SK-N-SH (cell line): ENCODE measurements around the gene NFIX. TPM values are rescaled to one million over a fixed set of nuclear protein-coding genes. Genes with fewer than 3 reads are reported as not detected.

Source experiments
- CTCF ChIA-PET: fragments of 300-600, 350-600 bp; formaldehyde crosslinking; extraction: SDS; loops from one replicate; lab custom pipeline; 2021; lab: Yijun Ruan, JAX
- POLR2A ChIA-PET: fragments of 350-600 bp; sonication (Branson Sonifier 250); formaldehyde crosslinking; extraction: SDS; loops from one replicate; lab custom pipeline; 2020; ENCODE audit warnings: antibody characterized with exemption, inconsistent platforms; lab: Yijun Ruan, JAX
- DNase-seq: peaks from one replicate; pipeline ENCODE4 v3.0.0; 2012
- H2AFZ ChIP-seq: fragments of 200-600 bp; sonication (generic); 2 replicates; pipeline ENCODE4 v1.8.1; 2016; ENCODE audit warnings: antibody characterized with exemption, mild to moderate bottlenecking, low read depth
- H3F3A ChIP-seq: fragments of 200-600 bp; sonication (generic); replicated peaks from 2 replicates; pipeline ENCODE3; 2016; ENCODE audit warnings: antibody characterized with exemption, mild to moderate bottlenecking; ENCODE audit not compliant: insufficient read depth
- H3K27ac ChIP-seq, 2 experiments: fragments of 200-500 bp in 1 of 2; fragments of 200-600 bp in 1 of 2; sonication (Bioruptor generic) in 1 of 2; sonication (generic), shearing (Covaris generic) in 1 of 2; 2 replicates each; pipeline versions ENCODE4 v1.5.1 to v1.6.1; 2014 to 2016; ENCODE audit warnings: low read depth in 2 of 2, inconsistent platforms in 1 of 2, low read length in 1 of 2, mild to moderate bottlenecking in 1 of 2, mixed read lengths in 1 of 2
- H3K27me3 ChIP-seq: fragments of 200-600 bp; sonication (generic), shearing (Covaris generic); 2 replicates; pipeline ENCODE4 v1.6.1; 2016; ENCODE audit warnings: mixed run types; ENCODE audit not compliant: insufficient read depth
- H3K36me3 ChIP-seq, 2 experiments: fragments of 200-500 bp in 1 of 2; fragments of 200-600 bp in 1 of 2; sonication (Bioruptor generic) in 1 of 2; sonication (generic) in 1 of 2; replicated peaks in 1 of 2; 2 replicates each; pipeline versions ENCODE3 to v1.5.1; 2014 to 2016; ENCODE audit warnings: low read length in 1 of 2, mild to moderate bottlenecking in 1 of 2; ENCODE audit not compliant: insufficient read depth in 2 of 2, control insufficient read depth in 1 of 2
- H3K4me1 ChIP-seq, 2 experiments: fragments of 200-500 bp in 1 of 2; fragments of 200-600 bp in 1 of 2; sonication (Bioruptor generic) in 1 of 2; sonication (generic), shearing (Covaris generic) in 1 of 2; 2 replicates each; pipeline versions ENCODE4 v1.5.1 to v1.6.1; 2014 to 2016; ENCODE audit warnings: low read depth in 1 of 2, low read length in 1 of 2, mixed run types in 1 of 2; ENCODE audit not compliant: insufficient read depth in 2 of 2, control insufficient read depth in 1 of 2
- H3K4me2 ChIP-seq: fragments of 200-600 bp; sonication (generic), shearing (Covaris generic); 2 replicates; pipeline ENCODE4 v1.6.1; 2017; ENCODE audit warnings: mixed run types
- H3K4me3 ChIP-seq, 2 experiments: fragments of 200-500 bp in 1 of 2; fragments of 200-600 bp in 1 of 2; sonication (Bioruptor generic) in 1 of 2; sonication (generic), shearing (Covaris generic) in 1 of 2; 2 replicates each; pipeline versions ENCODE4 v1.5.1 to v1.8.1; 2014 to 2016; ENCODE audit warnings: low read depth in 2 of 2, inconsistent platforms in 1 of 2, low read length in 1 of 2, mild to moderate bottlenecking in 1 of 2, mixed read lengths in 1 of 2, moderate library complexity in 1 of 2
- H3K79me2 ChIP-seq: fragments of 200-600 bp; sonication (generic); 2 replicates; pipeline ENCODE4 v1.8.1; 2017; ENCODE audit warnings: mild to moderate bottlenecking; ENCODE audit not compliant: insufficient read depth
- H3K9ac ChIP-seq: fragments of 200-600 bp; sonication (generic); 2 replicates; pipeline ENCODE4 v1.6.1; 2017; ENCODE audit warnings: mixed run types
- H3K9me2 ChIP-seq: fragments of 200-600 bp; sonication (generic); 2 replicates; pipeline ENCODE4 v1.6.1; 2017; ENCODE audit warnings: mixed run types
- H3K9me3 ChIP-seq: fragments of 200-600 bp; sonication (generic); 2 replicates; pipeline ENCODE4 v1.6.1; 2017; ENCODE audit warnings: mixed run types, mild to moderate bottlenecking, moderate library complexity
- H4K20me1 ChIP-seq: fragments of 200-600 bp; sonication (generic); 2 replicates; pipeline ENCODE4 v1.6.1; 2017; ENCODE audit warnings: mild to moderate bottlenecking, mixed run types; ENCODE audit not compliant: insufficient read depth
- CHD2 ChIP-seq: fragments of 150-350 bp; IDR thresholded peaks from 2 replicates; pipeline ENCODE4 v1.6.1; 2018; ENCODE audit warnings: low read length; ENCODE audit not compliant: partially characterized antibody
- EP300 ChIP-seq, 2 experiments: IDR thresholded peaks; 2 replicates each; pipeline versions ENCODE4 v1.4.0 to v1.6.1; 2012; ENCODE audit warnings: borderline replicate concordance in 1 of 2, low read depth in 1 of 2, low read length in 1 of 2
- EZH2phosphoT487 ChIP-seq: fragments of 200-600 bp; sonication (generic); IDR thresholded peaks from 2 replicates; pipeline ENCODE4 v1.6.1; 2017; ENCODE audit warnings: low read depth, mixed run types, mild to moderate bottlenecking, antibody characterized with exemption, moderate library complexity, borderline replicate concordance
- FOSL2 ChIP-seq: IDR thresholded peaks from 2 replicates; pipeline ENCODE4 v1.4.0; 2012; ENCODE audit warnings: low read depth, mild to moderate bottlenecking, moderate library complexity, borderline replicate concordance
- GATA2 ChIP-seq: sonication (generic); formaldehyde crosslinking; IDR thresholded peaks from 2 replicates; pipeline ENCODE4 v1.5.0; 2020; ENCODE audit warnings: mild to moderate bottlenecking, missing genetic modification reagents
- JUND ChIP-seq: IDR thresholded peaks from 2 replicates; pipeline ENCODE4 v1.4.0; 2012
- POLR2AphosphoS5 ChIP-seq: IDR thresholded peaks from 2 replicates; pipeline ENCODE4 v1.6.1; 2012; ENCODE audit warnings: low read depth, low read length
- RAD21 ChIP-seq: IDR thresholded peaks from 2 replicates; pipeline ENCODE4 v1.6.1; 2012; ENCODE audit warnings: mild to moderate bottlenecking, low read length
- RXRA ChIP-seq: IDR thresholded peaks from 2 replicates; pipeline ENCODE4 v1.4.0; 2012; ENCODE audit warnings: low read depth, mild to moderate bottlenecking, borderline replicate concordance
- SMC3 ChIP-seq: IDR thresholded peaks from 2 replicates; pipeline ENCODE4 v1.6.1; 2012; ENCODE audit warnings: low read depth, low read length, improper control_type of control experiment
- TAF1 ChIP-seq: IDR thresholded peaks from 2 replicates; pipeline ENCODE4 v1.6.1; 2012; ENCODE audit warnings: low read depth, mild to moderate bottlenecking, low read length, moderate library complexity, borderline replicate concordance
- YY1 ChIP-seq: IDR thresholded peaks from 2 replicates; pipeline ENCODE4 v1.4.0; 2012; ENCODE audit warnings: low read depth, mild to moderate bottlenecking
- WGBS: methylation state at CpG from one replicate; pipeline ENCODE4 v1.1.6; 2017; ENCODE audit warnings: low lambda C conversion rate; 5-methylcytosine and 5-hydroxymethylcytosine counted together
- polyA plus RNA-seq, 3 experiments: library from polyadenylated mRNA; depleted of rRNA; stranded (reverse); fragments of >200 nt; gene quantifications; 2 replicates each; pipeline ENCODE4 v1.2.3, GENCODE V29; 2012
- TF ChIP-seq, protein P1 (sequence below): IDR thresholded peaks from 2 replicates; pipeline ENCODE4 v1.4.0; 2012; ENCODE audit warnings: low read depth, borderline replicate concordance
- TF ChIP-seq, protein P2 (sequence below): IDR thresholded peaks from 2 replicates; pipeline ENCODE4 v1.4.0; 2012; ENCODE audit warnings: low read depth
- TF ChIP-seq, protein P3 (sequence below): fragments of 200-600 bp; sonication (generic); IDR thresholded peaks from 2 replicates; pipeline ENCODE4 v1.6.1; 2017; ENCODE audit warnings: antibody characterized with exemption, mild to moderate bottlenecking, moderate library complexity
- TF ChIP-seq, protein P4 (sequence below): fragments of 150-350 bp; IDR thresholded peaks from 2 replicates; pipeline ENCODE4 v1.6.1; 2017; ENCODE audit warnings: antibody characterized with exemption, low read length, low read depth, borderline replicate concordance

The NFIX gene
- polyA plus RNA-seq, 1 of the 3 experiments (the other 2 are of a cell fraction), result 14.8 TPM

DNA sequence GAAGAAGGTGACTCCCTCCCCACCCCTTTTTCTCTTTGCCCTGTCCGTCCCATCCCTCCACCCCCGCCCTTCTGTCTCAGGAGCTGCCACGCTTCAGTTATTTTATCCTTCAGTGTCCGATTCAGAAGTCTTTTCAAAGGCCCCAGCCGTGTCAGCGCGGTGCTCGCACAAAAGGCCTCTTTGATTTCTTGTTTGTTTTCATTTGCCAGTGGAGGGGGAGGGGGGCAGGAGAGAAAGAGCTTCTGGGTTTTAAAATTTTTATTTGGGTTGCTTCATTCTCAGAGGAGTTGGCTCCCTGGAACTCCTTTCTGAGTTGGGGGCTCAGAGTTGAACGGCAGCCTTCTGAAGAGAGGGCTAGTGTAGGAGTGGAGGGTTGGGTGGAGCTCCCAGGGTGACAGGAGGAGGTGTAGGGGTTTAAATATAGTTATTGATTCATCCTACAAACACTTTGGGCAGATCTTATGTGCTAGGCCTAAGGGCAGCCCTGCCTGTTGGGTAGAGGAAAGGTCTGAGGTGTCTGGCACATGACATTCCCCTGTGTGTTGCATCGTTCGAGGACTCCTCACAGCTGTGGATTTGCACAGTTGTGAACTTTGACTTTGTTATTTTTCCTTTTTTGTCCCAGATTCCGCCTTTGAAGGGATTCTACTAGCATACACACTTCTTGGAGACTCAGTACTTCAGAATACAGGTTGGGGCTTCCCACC is 36.8 kb downstream of the NFIX start:
- Histone ChIP-seq H4K20me1 (no peaks in the 10 kb centered on the region; the same call in 1 of the 2 replicates), H3K9ac (no peak overlapping the region), H3K36me3 (peaks cover 9 to 36% of the 10 kb centered on the region in 2 experiments), H3K27ac (peak overlapping the region in 1 of 2 experiments; percentile 2; a peak in 1 of 4 replicates), H3K27me3 (no peaks in the 10 kb centered on the region), H3K9me3 (no peaks in the 10 kb centered on the region), H3F3A (peaks cover 5% of the 10 kb centered on the region), H3K4me1 (peaks cover 35 to 36% of the 10 kb centered on the region in 2 experiments), H3K4me2 (0 out of 2 replicates have a peak overlapping the region, but pooled peaks have one; percentile 17), H3K79me2 (peaks cover 70% of the 10 kb centered on the region), H3K9me2 (no peaks in the 10 kb centered on the region), H2AFZ (no peak overlapping the region), H3K4me3 (no peak overlapping the region)
- POLR2A ChIA-PET, result interaction anchor here (1.3 kb wide), 1 partner anchor 23 kb away, joined by 4 read pairs; no protein-coding TSS in a partner anchor
- CTCF ChIA-PET, result interaction anchor here (0.7 to 8.6 kb wide), 15 partner anchors 7 to 73 kb away, joined by 3 to 167 read pairs (median 9); no protein-coding TSS in a partner anchor
- no peak for DNase-seq
- WGBS, result 90% methylated on average over 12 of the region's 12 CpGs
- TF ChIP-seq RXRA (no peak), EZH2phosphoT487 (no peak)

DNA sequence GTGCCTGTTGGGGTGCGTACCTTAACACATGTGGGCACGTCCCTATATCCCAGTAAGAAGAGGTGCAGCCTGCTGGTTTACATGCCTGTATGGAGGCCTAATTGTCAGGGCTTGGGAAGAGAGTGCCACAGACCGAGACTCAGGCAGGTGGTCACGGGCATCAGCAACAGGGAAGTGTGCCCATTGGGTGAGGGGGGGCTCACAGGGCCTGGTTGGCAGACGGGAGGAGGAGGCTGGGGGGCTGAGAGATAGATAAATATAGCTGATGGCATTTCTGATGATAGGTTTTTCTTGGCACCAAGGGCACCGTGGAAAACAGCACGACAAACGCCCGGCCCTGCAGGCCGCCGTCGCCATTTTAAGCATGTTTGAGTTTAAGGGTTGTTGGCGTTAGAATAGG is 37.6 kb downstream of the NFIX start:
- H3K4me1 ChIP-seq, result peaks cover 37 to 43% of the 10 kb centered on the region in 2 experiments
- peaks cover 71% of the 10 kb centered on the region for H3K79me2 ChIP-seq
- peak overlapping the region in 1 of 2 experiments; percentile 2; a peak in 1 of 4 replicates for H3K27ac ChIP-seq
- H4K20me1 ChIP-seq, result no peaks in the 10 kb centered on the region; the same call in 1 of the 2 replicates
- 94% methylated on average over 13 of the region's 13 CpGs for WGBS
- no peak overlapping the region for H3K4me3 ChIP-seq
- peaks cover 5% of the 10 kb centered on the region for H3F3A ChIP-seq
- no peak overlapping the region for H3K9ac ChIP-seq
- no peak overlapping the region for H3K4me2 ChIP-seq
- peaks cover 9 to 33% of the 10 kb centered on the region in 2 experiments for H3K36me3 ChIP-seq
- POLR2A ChIA-PET, result no interaction called here
- TF ChIP-seq YY1 (no peak), CHD2 (no peak), TAF1 (no peak)
- TF ChIP-seq, protein P1, sequence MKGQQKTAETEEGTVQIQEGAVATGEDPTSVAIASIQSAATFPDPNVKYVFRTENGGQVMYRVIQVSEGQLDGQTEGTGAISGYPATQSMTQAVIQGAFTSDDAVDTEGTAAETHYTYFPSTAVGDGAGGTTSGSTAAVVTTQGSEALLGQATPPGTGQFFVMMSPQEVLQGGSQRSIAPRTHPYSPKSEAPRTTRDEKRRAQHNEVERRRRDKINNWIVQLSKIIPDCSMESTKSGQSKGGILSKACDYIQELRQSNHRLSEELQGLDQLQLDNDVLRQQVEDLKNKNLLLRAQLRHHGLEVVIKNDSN, result no peak
- no peaks in the 10 kb centered on the region for H3K27me3 ChIP-seq
- DNase-seq, result no peak
- no peaks in the 10 kb centered on the region for H3K9me3 ChIP-seq
- CTCF ChIA-PET, result interaction anchor here (0.7 to 8.6 kb wide), 19 partner anchors 8 to 72 kb away, joined by 3 to 167 read pairs (median 9); no protein-coding TSS in a partner anchor
- no peak overlapping the region for H2AFZ ChIP-seq
- no peaks in the 10 kb centered on the region for H3K9me2 ChIP-seq

DNA sequence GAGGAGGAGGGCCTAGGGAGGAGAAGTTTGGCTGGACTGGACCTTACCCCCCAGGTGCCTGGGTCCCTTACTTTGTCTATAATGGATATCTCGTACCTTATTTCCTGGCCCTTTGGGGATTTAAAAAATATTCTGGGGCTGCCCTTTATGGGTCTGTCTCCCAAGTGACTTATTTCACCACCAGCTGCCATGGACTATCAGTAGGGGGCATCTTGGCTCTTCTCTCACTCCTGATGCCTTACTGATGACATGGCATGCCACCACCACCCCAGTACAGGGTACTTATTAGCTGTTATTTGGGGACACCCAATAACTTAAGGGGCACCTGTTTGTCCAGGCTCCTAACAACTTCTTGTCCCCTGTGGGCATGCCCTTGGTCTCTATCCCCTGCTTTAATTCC is 38.0 kb downstream of the NFIX start:
- ChIA-PET CTCF (interaction anchor here (0.6 to 8.6 kb wide), 20 partner anchors 9 to 72 kb away, joined by 3 to 167 read pairs (median 10); no protein-coding TSS in a partner anchor), POLR2A (interaction anchor here (0.9 to 1.1 kb wide), 2 partner anchors 20 to 22 kb away, joined by 3 to 7 read pairs; no protein-coding TSS in a partner anchor)
- WGBS, result no CpG with 5 or more reads among the region's 1 CpG
- no peak overlapping the region for H3K9ac ChIP-seq
- peaks cover 13 to 29% of the 10 kb centered on the region in 2 experiments for H3K36me3 ChIP-seq
- H3K27ac ChIP-seq, result no peak overlapping the region; a peak in 1 of 4 replicates
- no peaks in the 10 kb centered on the region for H3K9me2 ChIP-seq
- no peaks in the 10 kb centered on the region for H3K9me3 ChIP-seq
- no peak overlapping the region for H3K4me2 ChIP-seq
- peaks cover 5% of the 10 kb centered on the region for H3F3A ChIP-seq
- peaks cover 37 to 47% of the 10 kb centered on the region in 2 experiments for H3K4me1 ChIP-seq
- no peaks in the 10 kb centered on the region for H3K27me3 ChIP-seq
- H3K4me3 ChIP-seq, result no peak overlapping the region
- DNase-seq, result no peak
- no peaks in the 10 kb centered on the region; the same call in 1 of the 2 replicates for H4K20me1 ChIP-seq
- no peak overlapping the region for H2AFZ ChIP-seq
- H3K79me2 ChIP-seq, result peaks cover 72% of the 10 kb centered on the region
- TF ChIP-seq JUND, result no peak
- TF ChIP-seq, protein P2, sequence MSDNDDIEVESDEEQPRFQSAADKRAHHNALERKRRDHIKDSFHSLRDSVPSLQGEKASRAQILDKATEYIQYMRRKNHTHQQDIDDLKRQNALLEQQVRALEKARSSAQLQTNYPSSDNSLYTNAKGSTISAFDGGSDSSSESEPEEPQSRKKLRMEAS, result no peak
- TF ChIP-seq EP300 (IDR thresholded peaks at IDR 0.05; ENCODE audit: borderline replicate concordance in 1 of 2, low read depth in 1 of 2, low read length in 1 of 2), result no peak
- no peak for TF ChIP-seq POLR2AphosphoS5
- no peak for TF ChIP-seq RXRA
- TF ChIP-seq GATA2 (CRISPR knock-in tag), result no peak
- TF ChIP-seq SMC3, result peak; percentile 66
- TF ChIP-seq RAD21, result peak; percentile 65
- TF ChIP-seq FOSL2, result no peak
- TF ChIP-seq, protein P3, sequence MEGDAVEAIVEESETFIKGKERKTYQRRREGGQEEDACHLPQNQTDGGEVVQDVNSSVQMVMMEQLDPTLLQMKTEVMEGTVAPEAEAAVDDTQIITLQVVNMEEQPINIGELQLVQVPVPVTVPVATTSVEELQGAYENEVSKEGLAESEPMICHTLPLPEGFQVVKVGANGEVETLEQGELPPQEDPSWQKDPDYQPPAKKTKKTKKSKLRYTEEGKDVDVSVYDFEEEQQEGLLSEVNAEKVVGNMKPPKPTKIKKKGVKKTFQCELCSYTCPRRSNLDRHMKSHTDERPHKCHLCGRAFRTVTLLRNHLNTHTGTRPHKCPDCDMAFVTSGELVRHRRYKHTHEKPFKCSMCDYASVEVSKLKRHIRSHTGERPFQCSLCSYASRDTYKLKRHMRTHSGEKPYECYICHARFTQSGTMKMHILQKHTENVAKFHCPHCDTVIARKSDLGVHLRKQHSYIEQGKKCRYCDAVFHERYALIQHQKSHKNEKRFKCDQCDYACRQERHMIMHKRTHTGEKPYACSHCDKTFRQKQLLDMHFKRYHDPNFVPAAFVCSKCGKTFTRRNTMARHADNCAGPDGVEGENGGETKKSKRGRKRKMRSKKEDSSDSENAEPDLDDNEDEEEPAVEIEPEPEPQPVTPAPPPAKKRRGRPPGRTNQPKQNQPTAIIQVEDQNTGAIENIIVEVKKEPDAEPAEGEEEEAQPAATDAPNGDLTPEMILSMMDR, result peak; percentile 49
- TF ChIP-seq, protein P4, sequence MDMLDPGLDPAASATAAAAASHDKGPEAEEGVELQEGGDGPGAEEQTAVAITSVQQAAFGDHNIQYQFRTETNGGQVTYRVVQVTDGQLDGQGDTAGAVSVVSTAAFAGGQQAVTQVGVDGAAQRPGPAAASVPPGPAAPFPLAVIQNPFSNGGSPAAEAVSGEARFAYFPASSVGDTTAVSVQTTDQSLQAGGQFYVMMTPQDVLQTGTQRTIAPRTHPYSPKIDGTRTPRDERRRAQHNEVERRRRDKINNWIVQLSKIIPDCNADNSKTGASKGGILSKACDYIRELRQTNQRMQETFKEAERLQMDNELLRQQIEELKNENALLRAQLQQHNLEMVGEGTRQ, result no peak
